Spleen (tissue), 7 donors: ENCODE data around the gene THOC7.

Experiments
- CTCF ChIP-seq, 11 experiments: fragments of 200-600 bp in 7 of 11; fragments of 450-650 bp in 4 of 11; sonication (generic) in 4 of 11; IDR thresholded peaks in 8 of 11; conservative IDR thresholded peaks in 3 of 11; 1 replicate in 7 of 11; 2 replicates in 4 of 11; pipeline versions ENCODE4 v1.4.0 to v1.8.0; 2016 to 2021; ENCODE audit warnings: antibody characterized with exemption in 11 of 11, inconsistent platforms in 4 of 11, mild to moderate bottlenecking in 1 of 11
- POLR2A ChIP-seq, 3 donors: fragments of 450-650 bp; IDR thresholded peaks; one replicate each; pipeline ENCODE4 v1.5.1; 2017; ENCODE audit warnings: antibody characterized with exemption in 3 of 3, mild to moderate bottlenecking in 1 of 3
- POLR2AphosphoS5 ChIP-seq, 3 donors: sonication (generic); formaldehyde crosslinking; IDR thresholded peaks; one replicate each; pipeline ENCODE4 v1.5.1; 2017; ENCODE audit warnings: antibody characterized with exemption in 3 of 3
- donor health status: DM: no; HTN: no; CAD: no; lungs with moderate emphysema.
- donor health status: DM: no; HTN: no; CAD: no.
- donor health status: DM: no; HTN: no; CAD: no.

- TF ChIP-seq CTCF (IDR thresholded peaks at IDR 0.05 in 8 of 11, conservative IDR thresholded peaks at IDR 0.05 in 3 of 11) = no peak
- TF ChIP-seq POLR2A (IDR thresholded peaks at IDR 0.05) = no peak
- no peak for TF ChIP-seq POLR2AphosphoS5 (IDR thresholded peaks at IDR 0.05)
Observed at GRCh38 chr3:63900010-63900409, 36.4 kb upstream of the THOC7 start.
